ENCODE measurements around the gene SPATA12. TPM values are rescaled to one million over a fixed set of nuclear protein-coding genes. Genes with fewer than 3 reads are reported as not detected.

The SPATA12 gene
- total and polyA plus RNA-seq, 2 experiments from 2014 or later = 0.10 to 0.65 TPM

DNA sequence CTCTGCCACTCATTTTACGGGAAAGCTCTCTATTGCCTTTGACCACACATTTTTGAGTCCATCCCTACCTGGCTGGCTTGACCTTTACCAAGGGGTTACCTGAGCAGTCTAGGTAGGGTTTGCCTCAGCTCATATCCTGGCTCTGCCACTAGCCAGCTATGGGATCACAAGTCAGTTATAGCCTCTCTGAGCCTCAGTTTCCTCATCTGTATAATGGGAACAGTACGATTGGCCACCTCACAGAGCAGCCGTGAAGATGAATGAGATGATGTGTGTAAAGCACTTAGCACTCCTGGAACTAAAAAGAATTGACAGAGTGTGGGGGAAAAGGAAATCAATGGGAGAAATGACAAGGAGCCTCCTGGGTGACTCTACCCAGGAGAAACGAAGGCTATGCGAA lies 28.0 kb downstream of the SPATA12 start:
- H3F3A ChIP-seq (replicated peaks; ENCODE audit: low read depth) = peaks cover 10% of the 10 kb centered on the region; the same call in 1 of the 2 replicates
- no peak overlapping the region for H3K4me2 ChIP-seq
- DNase-seq (ENCODE audit: low spot score) = no peak
- H3K79me2 ChIP-seq (replicated peaks; ENCODE audit: insufficient read depth) = peaks cover 5% of the 10 kb centered on the region
- H3K4me1 ChIP-seq (ENCODE audit: insufficient read depth) = no peaks in the 10 kb centered on the region
- Mint-ChIP-seq H3K36me3 (ENCODE audit: low read depth) (peaks cover 8% of the 10 kb centered on the region), H3K4me3 (no peak overlapping the region), H3K9me3 (no peaks in the 10 kb centered on the region), H3K4me1 (peaks cover 15% of the 10 kb centered on the region; the same call in 2 of the 3 replicates), H3K27me3 (ENCODE audit: insufficient read depth, low read depth, poor library complexity) (no peaks in the 10 kb centered on the region), H3K27ac (no peak overlapping the region)
- H3K36me3 ChIP-seq (ENCODE audit: insufficient read depth) = no peaks in the 10 kb centered on the region; the same call in 1 of the 2 replicates
- no peaks in the 10 kb centered on the region for H3K9me2 ChIP-seq (ENCODE audit: insufficient read depth)
- no peak overlapping the region for H3K27ac ChIP-seq (ENCODE audit: low read depth)
- ATAC-seq = no peak
- no peak overlapping the region for H2AFZ ChIP-seq
- H3K4me3 ChIP-seq = no peak overlapping the region
- TF ChIP-seq CREB1 (CRISPR knock-in tag; IDR thresholded peaks at IDR 0.05; ENCODE audit: low read depth) (no peak), ZNF331 (CRISPR knock-in tag; IDR thresholded peaks at IDR 0.05; ENCODE audit: low read depth) (no peak), JUNB (IDR thresholded peaks at IDR 0.05; ENCODE audit: unreplicated experiment) (no peak), EZH2phosphoT487 (IDR thresholded peaks at IDR 0.05; ENCODE audit: unreplicated experiment) (no peak), CTCF (conservative IDR thresholded peaks at IDR 0.05; ENCODE audit: low read depth in 2 of 2) (no peak), EZH2 (IDR thresholded peaks at IDR 0.05; ENCODE audit: low read depth, unreplicated experiment) (no peak)
- H4K20me1 ChIP-seq (replicated peaks; ENCODE audit: insufficient read depth) = peaks cover 11% of the 10 kb centered on the region; the same call in 1 of the 2 replicates
- H3K27me3 ChIP-seq (ENCODE audit: insufficient read depth) = no peaks in the 10 kb centered on the region

DNA sequence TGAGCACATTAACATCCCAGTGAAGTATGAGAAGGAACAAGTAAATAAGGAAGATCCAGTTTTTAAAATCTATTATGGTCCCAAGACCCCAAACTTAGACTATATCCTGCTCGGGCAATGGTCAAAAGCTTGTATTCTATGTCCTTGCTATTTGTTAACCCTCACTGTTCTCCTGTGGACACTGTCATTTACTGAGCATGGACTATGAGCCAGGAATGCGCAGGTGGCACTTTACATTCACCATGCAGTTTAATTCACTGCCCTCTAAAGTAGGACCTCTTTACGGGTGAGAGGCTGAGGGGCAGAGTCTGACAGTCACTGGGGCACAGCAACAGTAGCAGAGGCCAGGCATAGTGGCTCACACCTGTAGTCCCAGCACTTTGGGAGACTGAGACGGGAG lies 28.6 kb downstream of the SPATA12 start:
- ATAC-seq (no peak), DNase-seq (ENCODE audit: low spot score) (no peak)
- Histone ChIP-seq H2AFZ (no peak overlapping the region), H3K4me1 (ENCODE audit: insufficient read depth) (no peaks in the 10 kb centered on the region), H3K36me3 (ENCODE audit: insufficient read depth) (no peaks in the 10 kb centered on the region; the same call in 1 of the 2 replicates), H3K4me3 (no peak overlapping the region), H3K27ac (ENCODE audit: low read depth) (no peak overlapping the region), H4K20me1 (replicated peaks; ENCODE audit: insufficient read depth) (peaks cover 11% of the 10 kb centered on the region; the same call in 1 of the 2 replicates), H3K79me2 (replicated peaks; ENCODE audit: insufficient read depth) (peaks cover 9% of the 10 kb centered on the region), H3F3A (replicated peaks; ENCODE audit: low read depth) (peaks cover 10% of the 10 kb centered on the region; the same call in 1 of the 2 replicates), H3K9me2 (ENCODE audit: insufficient read depth) (no peaks in the 10 kb centered on the region), H3K4me2 (no peak overlapping the region), H3K27me3 (ENCODE audit: insufficient read depth) (no peaks in the 10 kb centered on the region)
- H3K27me3 Mint-ChIP-seq (ENCODE audit: insufficient read depth, low read depth, poor library complexity) = no peaks in the 10 kb centered on the region
- H3K4me3 Mint-ChIP-seq = no peak overlapping the region
- H3K36me3 Mint-ChIP-seq (ENCODE audit: low read depth) = peaks cover 13% of the 10 kb centered on the region
- no peaks in the 10 kb centered on the region for H3K9me3 Mint-ChIP-seq
- H3K27ac Mint-ChIP-seq = no peak overlapping the region
- peaks cover 15% of the 10 kb centered on the region; the same call in 2 of the 3 replicates for H3K4me1 Mint-ChIP-seq
- TF ChIP-seq CREB1 (CRISPR knock-in tag; IDR thresholded peaks at IDR 0.05; ENCODE audit: low read depth) (no peak), ZNF114 (CRISPR knock-in tag; IDR thresholded peaks at IDR 0.05) (no peak), NANOG (IDR thresholded peaks at IDR 0.05; ENCODE audit: borderline replicate concordance) (no peak)

All from GM23338 (cell line).